Measurements from ENCODE around the gene MARS1.

GRCh38 chr12:57554897-57555296, 67.0 kb downstream of the MARS1 start:
- no peak for TF ChIP-seq POLR2A (IDR thresholded peaks at IDR 0.05; ENCODE audit: low read depth)
- no peak for TF ChIP-seq CTCF (IDR thresholded peaks at IDR 0.05)
- TF ChIP-seq EP300 (IDR thresholded peaks at IDR 0.05), result no peak
- TF ChIP-seq POLR2AphosphoS5 (IDR thresholded peaks at IDR 0.05), result no peak

Measured in esophagus muscularis mucosa (tissue), 4 donors.